Kidney (tissue), 14 donors: ENCODE measurements around the gene POT1. TPM values are rescaled to one million over a fixed set of nuclear protein-coding genes. Genes with fewer than 3 reads are reported as not detected.

Source experiments
- DNase-seq, 5 donors: peaks; one replicate each; pipeline ENCODE4 v3.0.0-alpha.2; 2013 to 2020
- FAIRE-seq: peaks from 2 replicates; lab custom pipeline; 2012; peaks lifted over from hg19 to GRCh38; lab: Jason Lieb, UNC
- H3K27ac ChIP-seq, 2 donors: one replicate each; pipeline ENCODE4 v1.7.0; 2013; ENCODE audit warnings: low read depth in 2 of 2, low read length in 2 of 2, inconsistent platforms in 1 of 2
- H3K27me3 ChIP-seq: one replicate; pipeline ENCODE4 v1.7.1; 2013; ENCODE audit warnings: low read length, inconsistent platforms; ENCODE audit not compliant: control insufficient read depth, insufficient read depth
- H3K36me3 ChIP-seq, 3 donors: one replicate each; pipeline versions ENCODE4 v1.7.0 to v1.7.1; 2013; ENCODE audit warnings: low read length in 3 of 3, control low read depth in 1 of 3, inconsistent platforms in 1 of 3; ENCODE audit not compliant: insufficient read depth in 3 of 3, control insufficient read depth in 2 of 3
- H3K4me1 ChIP-seq, 3 donors: one replicate each; pipeline versions ENCODE4 v1.7.0 to v1.7.1; 2013; ENCODE audit warnings: low read length in 3 of 3, inconsistent platforms in 1 of 3, low read depth in 1 of 3; ENCODE audit not compliant: control insufficient read depth in 2 of 3, insufficient read depth in 2 of 3
- H3K4me3 ChIP-seq, 3 donors: one replicate each; pipeline versions ENCODE4 v1.7.0 to v1.8.1; 2013; ENCODE audit warnings: low read length in 3 of 3, control low read depth in 1 of 3, inconsistent platforms in 1 of 3
- H3K9ac ChIP-seq, 3 donors: one replicate each; pipeline versions ENCODE4 v1.7.0 to v1.7.1; 2013; ENCODE audit warnings: low read length in 3 of 3, control low read depth in 1 of 3, inconsistent platforms in 1 of 3
- H3K9me3 ChIP-seq, 3 donors: one replicate each; pipeline versions ENCODE4 v1.7.0 to v1.7.1; 2013; ENCODE audit warnings: low read length in 3 of 3, control low read depth in 1 of 3, inconsistent platforms in 1 of 3; ENCODE audit not compliant: control insufficient read depth in 2 of 3, insufficient read depth in 1 of 3
- intact Hi-C: fragments of 100-400 bp; cut with DNase I; formaldehyde crosslinking; loops from one replicate; pipeline ENCODE4 v1.11.1; 2022
- polyA plus RNA-seq: library from polyadenylated mRNA; stranded (reverse); fragments of 350-450 nt; fragmentation: Illumina TruSeq; extraction: RNeasy Lipid Tissue Mini Kit (QIAGEN cat#74804); gene quantifications from one replicate; pipeline ENCODE4 v1.2.3, GENCODE V29; 2014; ENCODE audit warnings: low read depth, low replicate concordance; ENCODE audit not compliant: insufficient read depth
- total RNA-seq: library from RNA; stranded (reverse); fragmentation: NEBNext Ultra II Directional; extraction: Animal tissue kit (Norgen Biotek cat#: 25700); gene quantifications from one replicate; pipeline ENCODE4 v1.2.1, GENCODE V29; 2021
- TF ChIP-seq, protein P1 (sequence below): IDR thresholded peaks from 3 replicates; pipeline ENCODE4 v1.5.1; 2012; ENCODE audit warnings: mild to moderate bottlenecking, moderate library complexity, borderline replicate concordance; ENCODE audit not compliant: insufficient read depth; ENCODE audit errors: extremely low read depth
- donor health status: control.
- donor health status: control.
- donor health status: control.
- donor health status: control.
- donor health status: control.
- donor health status: DM: yes; HTN: yes; CAD: no.
- donor health status: Normal renal cell carcinoma (clear cell type).

POT1 gene
- total and polyA plus RNA-seq, 2 donors from 2014 or later: 16.5 to 23.2 TPM

GRCh38 chr7:124907490-124907889, 22.1 kb downstream of the POT1 start:
- no peak overlapping the region for H3K27ac ChIP-seq
- no peaks in the 10 kb centered on the region for H3K27me3 ChIP-seq
- no peak for FAIRE-seq
- H3K9me3 ChIP-seq: no peaks in the 10 kb centered on the region
- intact Hi-C loops: no loop called here
- no peak overlapping the region for H3K4me3 ChIP-seq
- H3K36me3 ChIP-seq: no peaks in the 10 kb centered on the region
- no peak for DNase-seq
- TF ChIP-seq, protein P1, sequence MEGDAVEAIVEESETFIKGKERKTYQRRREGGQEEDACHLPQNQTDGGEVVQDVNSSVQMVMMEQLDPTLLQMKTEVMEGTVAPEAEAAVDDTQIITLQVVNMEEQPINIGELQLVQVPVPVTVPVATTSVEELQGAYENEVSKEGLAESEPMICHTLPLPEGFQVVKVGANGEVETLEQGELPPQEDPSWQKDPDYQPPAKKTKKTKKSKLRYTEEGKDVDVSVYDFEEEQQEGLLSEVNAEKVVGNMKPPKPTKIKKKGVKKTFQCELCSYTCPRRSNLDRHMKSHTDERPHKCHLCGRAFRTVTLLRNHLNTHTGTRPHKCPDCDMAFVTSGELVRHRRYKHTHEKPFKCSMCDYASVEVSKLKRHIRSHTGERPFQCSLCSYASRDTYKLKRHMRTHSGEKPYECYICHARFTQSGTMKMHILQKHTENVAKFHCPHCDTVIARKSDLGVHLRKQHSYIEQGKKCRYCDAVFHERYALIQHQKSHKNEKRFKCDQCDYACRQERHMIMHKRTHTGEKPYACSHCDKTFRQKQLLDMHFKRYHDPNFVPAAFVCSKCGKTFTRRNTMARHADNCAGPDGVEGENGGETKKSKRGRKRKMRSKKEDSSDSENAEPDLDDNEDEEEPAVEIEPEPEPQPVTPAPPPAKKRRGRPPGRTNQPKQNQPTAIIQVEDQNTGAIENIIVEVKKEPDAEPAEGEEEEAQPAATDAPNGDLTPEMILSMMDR: no peak
- H3K4me1 ChIP-seq: no peaks in the 10 kb centered on the region
- no peak overlapping the region for H3K9ac ChIP-seq

DNA sequence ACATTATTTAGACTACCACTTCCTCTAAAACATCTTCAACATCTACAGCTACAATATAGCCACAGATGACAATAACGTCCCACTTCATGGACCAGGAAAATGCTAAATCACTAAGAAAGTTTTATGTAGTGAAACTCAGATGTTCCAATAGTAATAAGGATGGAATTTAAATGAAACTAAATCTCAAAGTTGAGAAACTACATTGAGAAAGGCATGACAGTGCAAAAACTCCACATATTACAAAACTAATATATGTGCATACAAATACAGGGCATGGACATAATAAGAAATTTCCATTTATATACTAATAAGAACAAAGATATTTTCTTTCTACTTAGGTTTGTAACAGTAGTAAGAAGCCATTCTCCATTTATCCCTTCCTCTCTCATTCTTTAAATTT, 31.1 kb downstream of the POT1 start:
- H3K36me3 ChIP-seq: no peaks in the 10 kb centered on the region
- FAIRE-seq: no peak
- intact Hi-C loops: no loop called here

GRCh38 chr7:124896001-124896400, 33.6 kb downstream of the POT1 start:
- H3K4me1 ChIP-seq: no peaks in the 10 kb centered on the region
- H3K36me3 ChIP-seq: peaks cover 0 to 2% (median 0%) of the 10 kb centered on the region in 3 donors
- H3K27ac ChIP-seq: no peak overlapping the region
- FAIRE-seq (no peak), DNase-seq (no peak)
- no peak overlapping the region for H3K4me3 ChIP-seq
- no peaks in the 10 kb centered on the region for H3K9me3 ChIP-seq
- intact Hi-C loops: no loop called here
- H3K27me3 ChIP-seq: no peaks in the 10 kb centered on the region
- H3K9ac ChIP-seq: no peak overlapping the region
- TF ChIP-seq, protein P1: no peak

More for the DNA sequence above, 31.1 kb downstream of the POT1 start:
- DNase-seq: no peak
- Histone ChIP-seq H3K4me3 (no peak overlapping the region), H3K9me3 (no peaks in the 10 kb centered on the region), H3K27me3 (no peaks in the 10 kb centered on the region), H3K4me1 (no peaks in the 10 kb centered on the region), H3K27ac (no peak overlapping the region), H3K9ac (no peak overlapping the region)
- TF ChIP-seq, protein P1: no peak
